Neural crest cell (in vitro differentiated cells): ENCODE measurements around the gene PSMF1. TPM values are rescaled to one million over a fixed set of nuclear protein-coding genes. Genes with fewer than 3 reads are reported as not detected.
"Not testable (repeated sequence)": the region's sequence is repeated elsewhere in the genome, so short reads cannot be mapped to it uniquely, and the experiment has no call there.

Experiments
- DNase-seq: peaks from one replicate; pipeline ENCODE4 v3.0.0; 2021; ENCODE audit warnings: low read depth, mixed read lengths, low spot score
- H3K27ac Mint-ChIP-seq: one replicate; pipeline ENCODE4 v1.8.0; 2021; ENCODE audit warnings: mild to moderate bottlenecking, mixed read lengths; ENCODE audit not compliant: unreplicated experiment
- H3K27me3 Mint-ChIP-seq: 2 replicates; pipeline ENCODE4 v1.8.0; 2021; ENCODE audit warnings: low read depth, mild to moderate bottlenecking, mixed read lengths
- H3K36me3 Mint-ChIP-seq: 2 replicates; pipeline ENCODE4 v1.8.0; 2021; ENCODE audit warnings: low read depth, mild to moderate bottlenecking, mixed read lengths
- H3K4me1 Mint-ChIP-seq: 2 replicates; pipeline ENCODE4 v1.8.0; 2021; ENCODE audit warnings: mixed read lengths
- H3K4me3 Mint-ChIP-seq: one replicate; pipeline ENCODE4 v1.8.0; 2021; ENCODE audit warnings: mild to moderate bottlenecking, mixed read lengths
- H3K9me3 Mint-ChIP-seq: 2 replicates; pipeline ENCODE4 v1.8.0; 2021; ENCODE audit warnings: mixed read lengths
- CTCF ChIP-seq: fragments of 200-600 bp; sonication (generic); conservative IDR thresholded peaks from 2 replicates; pipeline ENCODE4 v1.5.0; 2021; ENCODE audit warnings: antibody characterized with exemption, mild to moderate bottlenecking
- total RNA-seq: library from RNA; stranded (reverse); gene quantifications from 2 replicates; pipeline ENCODE4 v1.2.1, GENCODE V29; 2021

The PSMF1 gene
- total RNA-seq, 1 donor from 2014 or later: 107 TPM

- DNase-seq: no peak
- H3K27me3 Mint-ChIP-seq: peaks cover 70% of the 10 kb centered on the region
- no peaks in the 10 kb centered on the region for H3K9me3 Mint-ChIP-seq
- no peaks in the 10 kb centered on the region for H3K36me3 Mint-ChIP-seq
- TF ChIP-seq CTCF: no peak
- no peaks in the 10 kb centered on the region for H3K4me1 Mint-ChIP-seq
- no peak overlapping the region for H3K4me3 Mint-ChIP-seq
- H3K27ac Mint-ChIP-seq: no peak overlapping the region
Observed at GRCh38 chr20:1214838-1215261, 96.4 kb downstream of the PSMF1 start.

- no peak for TF ChIP-seq CTCF
- Mint-ChIP-seq H3K27me3 (peaks cover 71% of the 10 kb centered on the region), H3K4me3 (no peak overlapping the region), H3K27ac (no peak overlapping the region), H3K36me3 (no peaks in the 10 kb centered on the region), H3K9me3 (no peaks in the 10 kb centered on the region), H3K4me1 (no peaks in the 10 kb centered on the region)
- DNase-seq: no peak
Observed at GRCh38 chr20:1215386-1216170, 97.2 kb downstream of the PSMF1 start.

- H3K9me3 Mint-ChIP-seq, H3K4me3 Mint-ChIP-seq, H3K36me3 Mint-ChIP-seq, H3K4me1 Mint-ChIP-seq, DNase-seq, H3K27ac Mint-ChIP-seq: not testable (repeated sequence)
- TF ChIP-seq CTCF: peak; percentile 25
- peaks cover 74% of the 10 kb centered on the region for H3K27me3 Mint-ChIP-seq
Observed at GRCh38 chr20:1216527-1217427, 98.4 kb downstream of the PSMF1 start.

Other genes with a start within 250 kb of the PSMF1 start
- gene ANGPT4, start 202.3 kb upstream of the PSMF1 start, total RNA-seq: 0.07 TPM in 1 of 2 replicates, not detected in the other
- 0.23 TPM in 1 of 2 replicates, not detected in the other for gene RSPO4, start 116.3 kb upstream of the PSMF1 start, total RNA-seq
- gene TMEM74B, start 66.4 kb downstream of the PSMF1 start, total RNA-seq: 2.7 and 3.3 TPM in 2 replicates
- gene C20orf202, start 84.9 kb downstream of the PSMF1 start, total RNA-seq: 0.18 and 0.23 TPM in 2 replicates
- not detected in 2 replicates for gene RAD21L1, start 107.4 kb downstream of the PSMF1 start, total RNA-seq
- gene SNPH, start 147.7 kb downstream of the PSMF1 start, total RNA-seq: 3.0 and 3.3 TPM in 2 replicates
- 1.6 and 2.4 TPM in 2 replicates for gene SDCBP2, start 210.5 kb downstream of the PSMF1 start, total RNA-seq